Kidney glomerular epithelial cell (primary cell): ENCODE results near the gene STK17B.
"Not testable (repeated sequence)": the region's sequence is repeated elsewhere in the genome, so short reads cannot be mapped to it uniquely, and the experiment has no call there.

ENCODE experiments used
- DNase-seq: peaks from one replicate; lab custom pipeline; 2025; lab: John Stamatoyannopoulos, UW

STK17B gene

GRCh38 chr2:196171248-196171871 is at the start of gene STK17B:
TSS of gene STK17B (minus strand) at chr2:196171578. CDS start at chr2:196163383, 8,195 bp downstream.
- DNase-seq: peak; percentile 80

- DNase-seq: no peak
These were observed 49.3 kb upstream of the STK17B start for GRCh38 chr2:196220671-196221070.

GRCh38 chr2:196219671-196220070 is 48.3 kb upstream of the STK17B start:
- DNase-seq: no peak

DNA sequence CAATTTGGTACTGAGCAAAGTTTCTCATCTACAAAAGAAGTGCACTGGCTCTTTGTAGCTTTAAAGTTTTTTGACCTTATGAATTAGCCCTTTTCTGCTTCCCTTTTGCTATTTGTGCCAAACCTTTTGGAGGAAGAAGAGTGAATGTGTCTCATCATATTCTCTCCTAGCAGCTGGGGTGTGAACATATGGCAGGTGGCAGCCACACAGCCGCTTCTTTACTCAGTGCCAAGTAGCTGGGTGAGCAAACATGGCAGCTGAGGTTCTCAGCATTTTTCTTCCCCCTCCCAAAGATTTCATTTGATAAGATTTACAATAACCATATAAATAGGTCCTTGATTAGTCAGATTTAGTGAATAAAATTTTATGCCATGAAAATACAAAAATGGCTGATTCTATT is 46.7 kb upstream of the STK17B start:
- no peak for DNase-seq

GRCh38 chr2:196217116-196217515 is 45.7 kb upstream of the STK17B start:
- DNase-seq: no peak

- DNase-seq: no peak
These were observed 44.0 kb upstream of the STK17B start for GRCh38 chr2:196215376-196215775.

DNA sequence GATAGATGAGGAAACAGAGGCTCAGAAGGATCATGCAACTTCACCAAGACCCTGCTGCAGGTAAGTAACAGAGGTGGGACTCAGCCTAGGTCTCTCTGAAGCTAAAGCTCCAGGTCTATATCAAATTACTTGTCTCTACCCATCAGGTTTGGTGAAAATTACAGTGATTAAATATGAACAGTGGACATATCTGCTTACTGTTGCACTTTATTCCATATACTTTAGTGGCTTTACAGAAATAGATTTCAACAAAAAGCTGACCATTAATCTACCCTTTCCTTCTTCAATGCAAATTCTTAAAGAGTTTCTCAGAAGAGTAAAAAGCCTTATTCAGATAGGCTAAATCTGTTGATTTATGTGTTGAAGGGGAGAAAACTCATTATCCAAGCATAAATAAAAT is 42.8 kb upstream of the STK17B start:
- no peak for DNase-seq

- no peak for DNase-seq
These were observed 42.0 kb upstream of the STK17B start for GRCh38 chr2:196213252-196213980.

GRCh38 chr2:196208915-196209314 is 37.5 kb upstream of the STK17B start:
- no peak for DNase-seq

GRCh38 chr2:196206804-196207203 is 35.4 kb upstream of the STK17B start:
- DNase-seq: no peak

GRCh38 chr2:196205881-196206435 is 34.6 kb upstream of the STK17B start:
- DNase-seq: no peak

DNA sequence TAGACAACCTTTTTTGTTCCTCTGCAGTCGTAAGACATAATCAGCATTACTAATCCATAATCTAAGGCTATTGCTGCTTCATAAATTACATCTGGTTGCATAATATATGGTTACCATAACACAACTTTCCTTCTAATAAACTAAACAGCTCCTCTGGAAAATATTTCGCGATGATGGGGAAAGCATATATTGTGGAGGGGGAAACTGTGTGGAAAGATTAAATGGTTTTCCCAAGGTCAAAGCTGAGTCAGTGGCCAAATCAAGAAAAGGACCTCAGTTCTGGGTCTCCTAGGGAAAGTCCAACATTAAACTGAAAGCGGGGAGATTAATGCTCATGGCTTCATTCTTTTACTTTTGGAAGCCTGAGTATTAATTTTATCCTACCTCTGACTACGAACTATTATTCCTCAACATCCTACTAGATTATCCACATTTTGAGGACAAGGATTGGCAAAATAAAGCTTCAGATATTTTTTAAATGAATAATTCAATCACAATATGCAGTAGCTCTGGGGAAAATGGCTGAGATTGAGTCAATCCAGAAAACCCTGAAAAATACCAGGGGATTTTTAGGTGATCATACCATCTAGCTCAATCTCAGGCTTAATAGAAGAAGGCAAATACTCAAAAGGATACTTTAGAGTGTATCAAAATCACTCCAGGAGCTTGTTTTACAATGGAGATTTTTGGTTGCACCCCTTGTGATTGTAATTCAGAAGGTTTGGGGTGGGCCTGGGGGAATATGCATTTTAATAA is 33.8 kb upstream of the STK17B start:
- DNase-seq: no peak

GRCh38 chr2:196201229-196202009 is 30.0 kb upstream of the STK17B start:
- no peak for DNase-seq

DNA sequence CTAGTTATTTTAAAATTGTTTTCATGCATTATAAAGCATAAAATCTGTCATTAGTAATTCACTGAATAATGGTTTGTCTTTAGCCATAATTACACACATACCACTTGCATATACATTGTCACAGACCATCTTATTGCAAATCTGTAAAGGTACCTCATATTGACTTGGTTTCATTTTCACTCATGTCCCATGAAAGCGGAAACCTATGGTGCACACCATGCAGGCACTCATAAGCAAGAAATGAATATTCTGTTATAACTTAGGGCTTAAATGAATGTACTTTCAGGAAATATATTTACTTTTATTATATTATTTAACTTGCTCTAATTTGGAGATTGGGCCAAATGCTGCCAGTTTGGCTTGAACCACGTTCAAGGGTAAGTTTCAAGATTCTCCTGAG is 29.2 kb upstream of the STK17B start:
- DNase-seq: no peak

DNA sequence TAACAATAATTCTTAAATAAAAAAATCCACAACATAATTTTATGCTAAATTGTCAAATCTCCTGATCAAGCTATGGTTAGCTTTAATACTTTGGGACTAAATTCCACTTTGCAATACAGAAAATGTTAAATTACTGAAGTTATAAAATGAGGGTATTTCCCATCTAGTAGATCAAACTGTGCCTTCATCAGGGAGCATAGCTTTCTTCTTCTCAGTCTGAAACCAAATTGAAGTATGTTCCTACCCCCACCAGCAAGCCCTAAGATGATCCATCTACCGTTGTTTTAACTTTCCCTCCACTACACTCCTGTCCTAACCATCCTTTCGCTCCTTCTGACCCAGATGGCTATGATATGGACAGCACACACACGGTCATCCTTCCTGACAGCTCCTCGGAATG is 24.4 kb upstream of the STK17B start:
- DNase-seq: no peak

DNA sequence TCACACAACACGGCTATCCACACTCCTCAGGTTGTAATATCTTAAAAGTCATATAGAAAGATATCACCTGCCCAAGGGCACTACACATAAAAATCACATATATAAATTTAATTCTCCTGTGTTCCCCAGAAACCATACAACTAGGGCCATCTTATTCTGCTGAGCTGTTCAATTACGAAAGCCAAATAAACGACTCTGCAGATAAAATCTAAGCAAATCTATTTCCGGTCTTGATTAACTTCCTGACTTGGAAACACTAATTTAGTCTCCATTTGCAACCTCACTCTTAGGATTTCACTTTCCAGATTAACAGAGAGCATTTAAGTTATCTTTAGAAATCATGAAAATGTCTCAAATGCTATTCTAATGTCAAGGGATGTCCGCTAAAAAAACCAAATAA is 23.9 kb upstream of the STK17B start:
- no peak for DNase-seq

DNA sequence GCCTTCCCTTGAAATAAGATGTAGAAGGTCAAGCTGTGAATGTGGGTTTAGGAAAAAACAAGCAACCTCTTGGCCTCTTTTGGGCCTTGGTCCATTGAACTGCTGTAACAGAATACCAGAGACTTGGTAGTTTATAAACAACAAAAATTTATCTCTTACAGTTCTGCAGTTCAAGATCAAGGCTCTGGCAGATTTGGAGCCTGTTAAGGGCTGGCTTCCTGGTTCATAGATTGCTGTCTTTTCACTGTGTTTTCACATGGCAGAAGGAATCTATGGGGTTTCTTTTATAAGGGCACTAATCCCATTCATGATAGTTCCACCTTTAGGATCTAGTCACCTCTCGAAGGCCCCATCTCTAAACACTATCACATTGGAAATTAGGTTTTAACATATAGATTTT is 20.2 kb upstream of the STK17B start:
- DNase-seq: no peak

- no peak for DNase-seq
These were observed 16.6 kb upstream of the STK17B start for GRCh38 chr2:196187898-196188458.

DNA sequence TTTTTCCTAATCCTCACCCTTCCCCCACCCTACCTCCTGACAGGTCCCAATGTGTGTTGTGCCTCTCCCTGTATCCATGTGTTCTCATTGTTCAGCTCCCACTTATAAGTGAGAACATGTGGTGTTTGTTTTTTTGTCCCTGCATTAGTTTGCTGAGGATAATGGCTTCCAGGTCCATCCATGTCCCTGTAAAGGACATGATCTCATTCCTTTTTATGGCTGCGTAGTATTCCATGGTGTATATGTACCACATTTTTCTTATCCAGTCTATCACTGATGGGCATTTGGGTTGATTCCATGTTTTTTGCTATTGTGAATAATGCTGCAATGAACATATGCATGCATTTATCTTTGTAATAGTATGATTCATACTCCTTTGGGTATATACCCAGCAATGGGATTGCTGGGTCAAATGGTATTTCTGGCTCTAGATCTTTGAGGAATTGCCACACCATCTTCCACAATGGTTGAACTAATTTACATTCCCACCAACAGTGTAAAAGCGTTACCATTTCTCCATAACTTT is 15.9 kb upstream of the STK17B start:
- not testable (repeated sequence) for DNase-seq

DNA sequence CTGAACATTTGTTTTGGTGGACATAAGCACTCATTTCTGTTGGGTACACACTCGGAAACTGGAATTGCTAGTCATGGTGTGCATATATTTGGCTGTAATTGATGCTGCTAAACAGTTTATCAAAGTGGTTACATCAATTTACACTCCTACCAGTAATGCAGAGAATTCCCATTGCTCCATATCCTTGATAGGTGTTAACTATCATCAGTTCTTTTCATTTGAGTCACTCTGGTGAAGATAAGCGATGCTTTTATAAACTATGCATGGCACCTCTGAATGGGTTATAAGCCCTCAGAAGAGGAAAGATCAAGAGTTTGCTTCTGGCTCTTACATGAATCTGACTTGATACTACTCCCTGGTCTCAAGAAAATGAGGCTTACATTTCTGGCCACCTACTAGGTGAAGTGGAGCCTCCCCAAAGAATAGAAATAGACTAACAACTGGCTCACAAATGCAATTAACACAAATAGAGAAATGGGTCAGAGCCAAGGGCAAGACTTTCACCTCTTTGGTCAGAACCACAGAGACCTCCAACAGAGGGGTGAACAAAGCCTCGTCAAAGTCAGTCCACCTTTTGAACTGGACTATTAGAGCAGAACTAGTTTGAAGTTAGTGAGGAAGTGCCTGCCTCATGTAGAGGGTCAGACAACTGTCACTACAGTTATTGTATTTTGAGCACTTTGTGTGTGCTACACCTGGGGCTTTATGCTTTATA is 15.0 kb upstream of the STK17B start:
- no peak for DNase-seq

GRCh38 chr2:196184921-196185320 is 13.5 kb upstream of the STK17B start:
- no peak for DNase-seq
